GM23338 (cell line): Measurements from ENCODE around the gene TMPRSS11E. TPM values are rescaled to one million over a fixed set of nuclear protein-coding genes. Genes with fewer than 3 reads are reported as not detected.

Source experiments
- ATAC-seq: fragments of 200-7000 bp; cut with Tn5 transposase; 3 replicates; pipeline ENCODE4 v1.9.1; 2020
- DNase-seq: peaks from one replicate; pipeline ENCODE4 v3.0.0-alpha.2; 2015; ENCODE audit warnings: low spot score
- H2AFZ ChIP-seq: fragments of 200-600 bp; sonication (generic); 2 replicates; pipeline ENCODE4 v1.8.0; 2016; ENCODE audit warnings: antibody characterized with exemption, mild to moderate bottlenecking, moderate library complexity
- H3F3A ChIP-seq: fragments of 200-600 bp; sonication (generic); replicated peaks from 2 replicates; pipeline ENCODE4 v1.8.0; 2017; ENCODE audit warnings: antibody characterized with exemption, mixed run types, low read depth
- H3K27ac ChIP-seq: fragments of 200-600 bp; sonication (generic); 2 replicates; pipeline ENCODE4 v1.6.1; 2016; ENCODE audit warnings: low read depth
- H3K27me3 ChIP-seq: fragments of 200-600 bp; sonication (generic); 2 replicates; pipeline ENCODE4 v1.8.0; 2016; ENCODE audit warnings: mild to moderate bottlenecking, mixed run types, moderate library complexity; ENCODE audit not compliant: insufficient read depth
- H3K36me3 ChIP-seq: fragments of 200-600 bp; sonication (generic); 2 replicates; pipeline ENCODE4 v1.8.0; 2016; ENCODE audit warnings: mild to moderate bottlenecking; ENCODE audit not compliant: insufficient read depth
- H3K4me1 ChIP-seq: fragments of 200-600 bp; sonication (generic); 2 replicates; pipeline ENCODE4 v1.8.0; 2016; ENCODE audit warnings: mild to moderate bottlenecking, moderate library complexity; ENCODE audit not compliant: insufficient read depth
- H3K4me2 ChIP-seq: fragments of 200-600 bp; sonication (generic); 2 replicates; pipeline ENCODE4 v1.7.1; 2017; ENCODE audit warnings: mixed run types
- H3K4me3 ChIP-seq: fragments of 200-600 bp; sonication (generic); 2 replicates; pipeline ENCODE4 v1.6.1; 2016; ENCODE audit warnings: mixed run types
- H3K79me2 ChIP-seq: fragments of 200-600 bp; sonication (generic); replicated peaks from 2 replicates; pipeline ENCODE4 v1.8.0; 2017; ENCODE audit warnings: mild to moderate bottlenecking; ENCODE audit not compliant: insufficient read depth
- H3K9me2 ChIP-seq: fragments of 200-600 bp; sonication (generic); 2 replicates; pipeline ENCODE4 v1.8.0; 2017; ENCODE audit not compliant: insufficient read depth
- H4K20me1 ChIP-seq: fragments of 200-600 bp; sonication (generic); replicated peaks from 2 replicates; pipeline ENCODE4 v1.8.0; 2017; ENCODE audit warnings: mild to moderate bottlenecking; ENCODE audit not compliant: insufficient read depth
- H3K27ac Mint-ChIP-seq: 2 replicates; pipeline ENCODE4 v1.8.0; 2020; ENCODE audit warnings: inconsistent platforms, mild to moderate bottlenecking, moderate library complexity, mixed read lengths
- H3K27me3 Mint-ChIP-seq: 3 replicates; pipeline ENCODE4 v1.8.0; 2022; ENCODE audit warnings: low read depth, mild to moderate bottlenecking, moderate library complexity, mixed read lengths, inconsistent platforms; ENCODE audit not compliant: insufficient read depth, poor library complexity
- H3K36me3 Mint-ChIP-seq: 3 replicates; pipeline ENCODE4 v1.8.0; 2021; ENCODE audit warnings: low read depth, mild to moderate bottlenecking, inconsistent platforms, moderate library complexity, mixed read lengths
- H3K4me1 Mint-ChIP-seq: 3 replicates; pipeline ENCODE4 v1.8.0; 2020; ENCODE audit warnings: mild to moderate bottlenecking, inconsistent platforms, mixed read lengths
- H3K4me3 Mint-ChIP-seq: 3 replicates; pipeline ENCODE4 v1.8.0; 2021; ENCODE audit warnings: moderate library complexity, mild to moderate bottlenecking, inconsistent platforms, mixed read lengths
- H3K9me3 Mint-ChIP-seq: 3 replicates; pipeline ENCODE4 v1.8.0; 2020; ENCODE audit warnings: moderate library complexity, mild to moderate bottlenecking, inconsistent platforms, mixed read lengths
- CREB1 ChIP-seq: fragments of 250-450 bp; sonication (Bioruptor Pico); IDR thresholded peaks from 2 replicates; pipeline ENCODE4 v1.5.0; 2020; ENCODE audit warnings: low read depth, mild to moderate bottlenecking, moderate library complexity
- EZH2 ChIP-seq: fragments of 200-600 bp; sonication (generic); IDR thresholded peaks from one replicate; pipeline ENCODE4 v1.8.0; 2017; ENCODE audit warnings: antibody characterized with exemption, mild to moderate bottlenecking, low read depth; ENCODE audit not compliant: unreplicated experiment
- POLR2AphosphoS5 ChIP-seq: IDR thresholded peaks from 2 replicates; pipeline ENCODE4 v1.6.1; 2016; ENCODE audit warnings: antibody characterized with exemption, low read depth
- polyA plus RNA-seq: library from polyadenylated mRNA; unstranded; fragments of >200 nt; fragmentation: Nextera tagmentation; extraction: Ambion mirVana; gene quantifications from 2 replicates; pipeline ENCODE4 v1.2.1, GENCODE V29; 2016
- total RNA-seq: library from RNA; depleted of rRNA; stranded (reverse); fragments of >200 nt; shearing (Covaris generic); gene quantifications from 2 replicates; pipeline ENCODE4 v1.2.3, GENCODE V29; 2014
- TF ChIP-seq, protein P1 (sequence below): fragments of 250-450 bp; sonication (Bioruptor Pico); IDR thresholded peaks from 2 replicates; pipeline ENCODE4 v1.5.0; 2020; ENCODE audit warnings: mild to moderate bottlenecking, moderate library complexity
- TF ChIP-seq, protein P2 (sequence below): IDR thresholded peaks from 2 replicates; pipeline ENCODE4 v1.6.1; 2016; ENCODE audit warnings: antibody characterized with exemption

TMPRSS11E gene
- total and polyA plus RNA-seq, 2 experiments from 2014 or later = 0.44 to 1.4 TPM

GRCh38 chr4:68426516-68426915 is 20.7 kb upstream of the TMPRSS11E start (continued):
- TF ChIP-seq, protein P1, sequence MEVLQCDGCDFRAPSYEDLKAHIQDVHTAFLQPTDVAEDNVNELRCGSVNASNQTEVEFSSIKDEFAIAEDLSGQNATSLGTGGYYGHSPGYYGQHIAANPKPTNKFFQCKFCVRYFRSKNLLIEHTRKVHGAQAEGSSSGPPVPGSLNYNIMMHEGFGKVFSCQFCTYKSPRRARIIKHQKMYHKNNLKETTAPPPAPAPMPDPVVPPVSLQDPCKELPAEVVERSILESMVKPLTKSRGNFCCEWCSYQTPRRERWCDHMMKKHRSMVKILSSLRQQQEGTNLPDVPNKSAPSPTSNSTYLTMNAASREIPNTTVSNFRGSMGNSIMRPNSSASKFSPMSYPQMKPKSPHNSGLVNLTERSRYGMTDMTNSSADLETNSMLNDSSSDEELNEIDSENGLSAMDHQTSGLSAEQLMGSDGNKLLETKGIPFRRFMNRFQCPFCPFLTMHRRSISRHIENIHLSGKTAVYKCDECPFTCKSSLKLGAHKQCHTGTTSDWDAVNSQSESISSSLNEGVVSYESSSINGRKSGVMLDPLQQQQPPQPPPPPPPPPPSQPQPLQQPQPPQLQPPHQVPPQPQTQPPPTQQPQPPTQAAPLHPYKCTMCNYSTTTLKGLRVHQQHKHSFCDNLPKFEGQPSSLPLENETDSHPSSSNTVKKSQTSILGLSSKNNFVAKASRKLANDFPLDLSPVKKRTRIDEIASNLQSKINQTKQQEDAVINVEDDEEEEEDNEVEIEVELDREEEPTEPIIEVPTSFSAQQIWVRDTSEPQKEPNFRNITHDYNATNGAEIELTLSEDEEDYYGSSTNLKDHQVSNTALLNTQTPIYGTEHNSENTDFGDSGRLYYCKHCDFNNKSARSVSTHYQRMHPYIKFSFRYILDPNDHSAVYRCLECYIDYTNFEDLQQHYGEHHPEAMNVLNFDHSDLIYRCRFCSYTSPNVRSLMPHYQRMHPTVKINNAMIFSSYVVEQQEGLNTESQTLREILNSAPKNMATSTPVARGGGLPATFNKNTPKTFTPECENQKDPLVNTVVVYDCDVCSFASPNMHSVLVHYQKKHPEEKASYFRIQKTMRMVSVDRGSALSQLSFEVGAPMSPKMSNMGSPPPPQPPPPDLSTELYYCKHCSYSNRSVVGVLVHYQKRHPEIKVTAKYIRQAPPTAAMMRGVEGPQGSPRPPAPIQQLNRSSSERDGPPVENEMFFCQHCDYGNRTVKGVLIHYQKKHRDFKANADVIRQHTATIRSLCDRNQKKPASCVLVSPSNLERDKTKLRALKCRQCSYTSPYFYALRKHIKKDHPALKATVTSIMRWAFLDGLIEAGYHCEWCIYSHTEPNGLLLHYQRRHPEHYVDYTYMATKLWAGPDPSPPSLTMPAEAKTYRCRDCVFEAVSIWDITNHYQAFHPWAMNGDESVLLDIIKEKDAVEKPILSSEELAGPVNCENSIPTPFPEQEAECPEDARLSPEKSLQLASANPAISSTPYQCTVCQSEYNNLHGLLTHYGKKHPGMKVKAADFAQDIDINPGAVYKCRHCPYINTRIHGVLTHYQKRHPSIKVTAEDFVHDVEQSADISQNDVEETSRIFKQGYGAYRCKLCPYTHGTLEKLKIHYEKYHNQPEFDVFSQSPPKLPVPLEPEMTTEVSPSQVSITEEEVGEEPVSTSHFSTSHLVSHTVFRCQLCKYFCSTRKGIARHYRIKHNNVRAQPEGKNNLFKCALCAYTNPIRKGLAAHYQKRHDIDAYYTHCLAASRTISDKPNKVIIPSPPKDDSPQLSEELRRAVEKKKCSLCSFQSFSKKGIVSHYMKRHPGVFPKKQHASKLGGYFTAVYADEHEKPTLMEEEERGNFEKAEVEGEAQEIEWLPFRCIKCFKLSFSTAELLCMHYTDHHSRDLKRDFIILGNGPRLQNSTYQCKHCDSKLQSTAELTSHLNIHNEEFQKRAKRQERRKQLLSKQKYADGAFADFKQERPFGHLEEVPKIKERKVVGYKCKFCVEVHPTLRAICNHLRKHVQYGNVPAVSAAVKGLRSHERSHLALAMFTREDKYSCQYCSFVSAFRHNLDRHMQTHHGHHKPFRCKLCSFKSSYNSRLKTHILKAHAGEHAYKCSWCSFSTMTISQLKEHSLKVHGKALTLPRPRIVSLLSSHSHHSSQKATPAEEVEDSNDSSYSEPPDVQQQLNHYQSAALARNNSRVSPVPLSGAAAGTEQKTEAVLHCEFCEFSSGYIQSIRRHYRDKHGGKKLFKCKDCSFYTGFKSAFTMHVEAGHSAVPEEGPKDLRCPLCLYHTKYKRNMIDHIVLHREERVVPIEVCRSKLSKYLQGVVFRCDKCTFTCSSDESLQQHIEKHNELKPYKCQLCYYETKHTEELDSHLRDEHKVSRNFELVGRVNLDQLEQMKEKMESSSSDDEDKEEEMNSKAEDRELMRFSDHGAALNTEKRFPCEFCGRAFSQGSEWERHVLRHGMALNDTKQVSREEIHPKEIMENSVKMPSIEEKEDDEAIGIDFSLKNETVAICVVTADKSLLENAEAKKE (CRISPR knock-in tag) = no peak
- TF ChIP-seq CREB1 (CRISPR knock-in tag) = no peak

DNA sequence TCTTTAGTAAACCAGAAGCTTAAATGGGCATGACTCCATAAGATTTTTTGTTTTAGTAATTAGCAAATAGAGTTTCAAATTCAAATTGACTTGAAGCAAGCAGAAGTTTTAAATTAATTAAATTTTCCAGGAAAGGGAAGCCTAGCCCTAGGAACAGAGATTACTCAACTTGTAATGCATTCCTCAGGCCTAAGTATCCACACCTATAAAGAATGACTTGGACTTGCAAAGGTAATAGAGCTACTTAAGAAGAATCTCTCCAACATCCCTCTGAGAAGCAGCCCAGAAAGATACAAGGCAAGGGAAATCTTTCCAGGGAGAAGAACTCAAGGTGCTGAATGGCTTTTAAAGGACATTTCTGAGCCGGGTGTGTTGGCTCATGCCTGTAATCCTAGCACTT is 16.9 kb upstream of the TMPRSS11E start:
- H3K4me1 ChIP-seq = peaks cover 12% of the 10 kb centered on the region; the same call in 1 of the 2 replicates
- no peak overlapping the region for H3K4me2 ChIP-seq
- peaks cover 9% of the 10 kb centered on the region; the same call in 2 of the 3 replicates for H3K4me1 Mint-ChIP-seq
- peaks cover 10% of the 10 kb centered on the region; the same call in 2 of the 3 replicates for H3K36me3 Mint-ChIP-seq
- peaks cover 14% of the 10 kb centered on the region for H3K9me3 Mint-ChIP-seq
- DNase-seq (no peak), ATAC-seq (no peak)
- no peaks in the 10 kb centered on the region for H3F3A ChIP-seq
- no peaks in the 10 kb centered on the region for H3K27me3 ChIP-seq
- H2AFZ ChIP-seq = peak overlapping the region; percentile 25; the same call in 1 of the 2 replicates
- peaks cover 3% of the 10 kb centered on the region for H3K27me3 Mint-ChIP-seq
- TF ChIP-seq EZH2 = no peak
- no peak for TF ChIP-seq POLR2AphosphoS5
- TF ChIP-seq, protein P1 (CRISPR knock-in tag) = no peak
- TF ChIP-seq, protein P2, sequence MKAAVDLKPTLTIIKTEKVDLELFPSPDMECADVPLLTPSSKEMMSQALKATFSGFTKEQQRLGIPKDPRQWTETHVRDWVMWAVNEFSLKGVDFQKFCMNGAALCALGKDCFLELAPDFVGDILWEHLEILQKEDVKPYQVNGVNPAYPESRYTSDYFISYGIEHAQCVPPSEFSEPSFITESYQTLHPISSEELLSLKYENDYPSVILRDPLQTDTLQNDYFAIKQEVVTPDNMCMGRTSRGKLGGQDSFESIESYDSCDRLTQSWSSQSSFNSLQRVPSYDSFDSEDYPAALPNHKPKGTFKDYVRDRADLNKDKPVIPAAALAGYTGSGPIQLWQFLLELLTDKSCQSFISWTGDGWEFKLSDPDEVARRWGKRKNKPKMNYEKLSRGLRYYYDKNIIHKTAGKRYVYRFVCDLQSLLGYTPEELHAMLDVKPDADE = no peak
- H3K4me3 ChIP-seq = no peak overlapping the region
- H3K79me2 ChIP-seq = no peaks in the 10 kb centered on the region
- H3K27ac Mint-ChIP-seq = no peak overlapping the region
- H3K9me2 ChIP-seq = peaks cover 3% of the 10 kb centered on the region; the same call in 1 of the 2 replicates
- no peak overlapping the region for H3K4me3 Mint-ChIP-seq
- no peaks in the 10 kb centered on the region for H4K20me1 ChIP-seq
- peaks cover 6% of the 10 kb centered on the region; the same call in 1 of the 2 replicates for H3K36me3 ChIP-seq
- no peak overlapping the region for H3K27ac ChIP-seq
